ENCODE data around the gene RAB26. TPM values are rescaled to one million over a fixed set of nuclear protein-coding genes. Genes with fewer than 3 reads are reported as not detected.

The RAB26 gene
- total and polyA plus RNA-seq, 2 of the 13 experiments (the other 11 are each of a cell fraction or from before 2014, with no cell fraction given): 0.86 to 3.6 TPM

- TF ChIP-seq, protein P1, sequence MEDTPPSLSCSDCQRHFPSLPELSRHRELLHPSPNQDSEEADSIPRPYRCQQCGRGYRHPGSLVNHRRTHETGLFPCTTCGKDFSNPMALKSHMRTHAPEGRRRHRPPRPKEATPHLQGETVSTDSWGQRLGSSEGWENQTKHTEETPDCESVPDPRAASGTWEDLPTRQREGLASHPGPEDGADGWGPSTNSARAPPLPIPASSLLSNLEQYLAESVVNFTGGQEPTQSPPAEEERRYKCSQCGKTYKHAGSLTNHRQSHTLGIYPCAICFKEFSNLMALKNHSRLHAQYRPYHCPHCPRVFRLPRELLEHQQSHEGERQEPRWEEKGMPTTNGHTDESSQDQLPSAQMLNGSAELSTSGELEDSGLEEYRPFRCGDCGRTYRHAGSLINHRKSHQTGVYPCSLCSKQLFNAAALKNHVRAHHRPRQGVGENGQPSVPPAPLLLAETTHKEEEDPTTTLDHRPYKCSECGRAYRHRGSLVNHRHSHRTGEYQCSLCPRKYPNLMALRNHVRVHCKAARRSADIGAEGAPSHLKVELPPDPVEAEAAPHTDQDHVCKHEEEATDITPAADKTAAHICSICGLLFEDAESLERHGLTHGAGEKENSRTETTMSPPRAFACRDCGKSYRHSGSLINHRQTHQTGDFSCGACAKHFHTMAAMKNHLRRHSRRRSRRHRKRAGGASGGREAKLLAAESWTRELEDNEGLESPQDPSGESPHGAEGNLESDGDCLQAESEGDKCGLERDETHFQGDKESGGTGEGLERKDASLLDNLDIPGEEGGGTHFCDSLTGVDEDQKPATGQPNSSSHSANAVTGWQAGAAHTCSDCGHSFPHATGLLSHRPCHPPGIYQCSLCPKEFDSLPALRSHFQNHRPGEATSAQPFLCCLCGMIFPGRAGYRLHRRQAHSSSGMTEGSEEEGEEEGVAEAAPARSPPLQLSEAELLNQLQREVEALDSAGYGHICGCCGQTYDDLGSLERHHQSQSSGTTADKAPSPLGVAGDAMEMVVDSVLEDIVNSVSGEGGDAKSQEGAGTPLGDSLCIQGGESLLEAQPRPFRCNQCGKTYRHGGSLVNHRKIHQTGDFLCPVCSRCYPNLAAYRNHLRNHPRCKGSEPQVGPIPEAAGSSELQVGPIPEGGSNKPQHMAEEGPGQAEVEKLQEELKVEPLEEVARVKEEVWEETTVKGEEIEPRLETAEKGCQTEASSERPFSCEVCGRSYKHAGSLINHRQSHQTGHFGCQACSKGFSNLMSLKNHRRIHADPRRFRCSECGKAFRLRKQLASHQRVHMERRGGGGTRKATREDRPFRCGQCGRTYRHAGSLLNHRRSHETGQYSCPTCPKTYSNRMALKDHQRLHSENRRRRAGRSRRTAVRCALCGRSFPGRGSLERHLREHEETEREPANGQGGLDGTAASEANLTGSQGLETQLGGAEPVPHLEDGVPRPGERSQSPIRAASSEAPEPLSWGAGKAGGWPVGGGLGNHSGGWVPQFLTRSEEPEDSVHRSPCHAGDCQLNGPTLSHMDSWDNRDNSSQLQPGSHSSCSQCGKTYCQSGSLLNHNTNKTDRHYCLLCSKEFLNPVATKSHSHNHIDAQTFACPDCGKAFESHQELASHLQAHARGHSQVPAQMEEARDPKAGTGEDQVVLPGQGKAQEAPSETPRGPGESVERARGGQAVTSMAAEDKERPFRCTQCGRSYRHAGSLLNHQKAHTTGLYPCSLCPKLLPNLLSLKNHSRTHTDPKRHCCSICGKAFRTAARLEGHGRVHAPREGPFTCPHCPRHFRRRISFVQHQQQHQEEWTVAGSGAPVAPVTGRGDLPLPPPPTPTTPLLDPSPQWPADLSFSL (CRISPR knock-in tag; IDR thresholded peaks at IDR 0.05): no peak
- no peak for TF ChIP-seq SIX1 (CRISPR knock-in tag; IDR thresholded peaks at IDR 0.05; ENCODE audit: borderline replicate concordance)
- TF ChIP-seq ZNF574 (CRISPR knock-in tag; IDR thresholded peaks at IDR 0.05): 0 out of 2 replicates have a peak, but pooled peaks have one; percentile 8
- no peak; the same call in 1 of the 2 replicates for TF ChIP-seq BCL6 (CRISPR knock-in tag; IDR thresholded peaks at IDR 0.05)
- no peak for TF ChIP-seq ZNF350 (CRISPR knock-in tag; IDR thresholded peaks at IDR 0.05; ENCODE audit: borderline replicate concordance, low read depth)
- TF ChIP-seq HMG20A (CRISPR knock-in tag; IDR thresholded peaks at IDR 0.05; ENCODE audit: borderline replicate concordance): peak; percentile 26; the same call in 1 of the 2 replicates
- TF ChIP-seq ZNF598 (CRISPR knock-in tag; IDR thresholded peaks at IDR 0.05; ENCODE audit: borderline replicate concordance): no peak
- TF ChIP-seq, protein P2, sequence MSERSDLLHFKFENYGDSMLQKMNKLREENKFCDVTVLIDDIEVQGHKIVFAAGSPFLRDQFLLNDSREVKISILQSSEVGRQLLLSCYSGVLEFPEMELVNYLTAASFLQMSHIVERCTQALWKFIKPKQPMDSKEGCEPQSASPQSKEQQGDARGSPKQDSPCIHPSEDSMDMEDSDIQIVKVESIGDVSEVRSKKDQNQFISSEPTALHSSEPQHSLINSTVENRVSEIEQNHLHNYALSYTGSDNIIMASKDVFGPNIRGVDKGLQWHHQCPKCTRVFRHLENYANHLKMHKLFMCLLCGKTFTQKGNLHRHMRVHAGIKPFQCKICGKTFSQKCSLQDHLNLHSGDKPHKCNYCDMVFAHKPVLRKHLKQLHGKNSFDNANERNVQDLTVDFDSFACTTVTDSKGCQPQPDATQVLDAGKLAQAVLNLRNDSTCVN (CRISPR knock-in tag; IDR thresholded peaks at IDR 0.05; ENCODE audit: borderline replicate concordance): no peak
- no peak for TF ChIP-seq JUNB (CRISPR knock-in tag; IDR thresholded peaks at IDR 0.05; ENCODE audit: borderline replicate concordance)
- TF ChIP-seq ZNF883 (CRISPR knock-in tag; IDR thresholded peaks at IDR 0.05; ENCODE audit: not compliant biosample characterization): no peak
- no peak for TF ChIP-seq FOXM1 (CRISPR knock-in tag; IDR thresholded peaks at IDR 0.05)
- no peak for TF ChIP-seq ZNF282 (IDR thresholded peaks at IDR 0.05; ENCODE audit: partially characterized antibody)
- no peak for TF ChIP-seq SMAD1 (CRISPR knock-in tag; IDR thresholded peaks at IDR 0.05; ENCODE audit: borderline replicate concordance, low read depth)
- TF ChIP-seq, protein P3, sequence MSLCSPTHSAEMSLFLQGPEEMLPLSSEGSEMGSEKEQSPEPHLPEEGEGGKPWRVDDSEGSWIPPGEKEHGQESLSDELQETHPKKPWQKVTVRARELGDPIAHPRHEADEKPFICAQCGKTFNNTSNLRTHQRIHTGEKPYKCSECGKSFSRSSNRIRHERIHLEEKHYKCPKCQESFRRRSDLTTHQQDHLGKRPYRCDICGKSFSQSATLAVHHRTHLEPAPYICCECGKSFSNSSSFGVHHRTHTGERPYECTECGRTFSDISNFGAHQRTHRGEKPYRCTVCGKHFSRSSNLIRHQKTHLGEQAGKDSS (CRISPR knock-in tag; IDR thresholded peaks at IDR 0.05; ENCODE audit: borderline replicate concordance, low read depth): no peak
- TF ChIP-seq NFRKB (IDR thresholded peaks at IDR 0.05): no peak
- no peak for TF ChIP-seq ZFAT (CRISPR knock-in tag; conservative IDR thresholded peaks at IDR 0.05)
- no peak for TF ChIP-seq PTBP1 (IDR thresholded peaks at IDR 0.05; ENCODE audit: low read depth, low read length, poor library complexity, severe bottlenecking)
- no peak for TF ChIP-seq ZNF614 (CRISPR knock-in tag; IDR thresholded peaks at IDR 0.05; ENCODE audit: borderline replicate concordance)
These were observed 14.9 kb downstream of the RAB26 start (continued) for GRCh38 chr16:2163211-2163881.
